Suprapubic skin (tissue), 3 donors: ENCODE measurements around the gene AHSA1.

Source experiments
- EP300 ChIP-seq: sonication (generic); formaldehyde crosslinking; IDR thresholded peaks from one replicate; pipeline ENCODE4 v1.6.1; 2017; ENCODE audit warnings: antibody characterized with exemption
- POLR2A ChIP-seq, 2 donors: fragments of 450-650 bp; IDR thresholded peaks; one replicate each; pipeline ENCODE4 v1.6.1; 2017; ENCODE audit warnings: antibody characterized with exemption in 2 of 2, mild to moderate bottlenecking in 2 of 2, moderate library complexity in 2 of 2
- TF ChIP-seq, protein P1 (sequence below), 2 donors: fragments of 200-600 bp in 1 of 2; fragments of 450-650 bp in 1 of 2; sonication (generic) in 1 of 2; IDR thresholded peaks; one replicate each; pipeline ENCODE4 v1.5.1; 2016 to 2019; ENCODE audit warnings: antibody characterized with exemption in 2 of 2, mild to moderate bottlenecking in 1 of 2, moderate library complexity in 1 of 2

GRCh38 chr14:77409131-77409533 is 48.8 kb upstream of the AHSA1 start:
- TF ChIP-seq, protein P1, sequence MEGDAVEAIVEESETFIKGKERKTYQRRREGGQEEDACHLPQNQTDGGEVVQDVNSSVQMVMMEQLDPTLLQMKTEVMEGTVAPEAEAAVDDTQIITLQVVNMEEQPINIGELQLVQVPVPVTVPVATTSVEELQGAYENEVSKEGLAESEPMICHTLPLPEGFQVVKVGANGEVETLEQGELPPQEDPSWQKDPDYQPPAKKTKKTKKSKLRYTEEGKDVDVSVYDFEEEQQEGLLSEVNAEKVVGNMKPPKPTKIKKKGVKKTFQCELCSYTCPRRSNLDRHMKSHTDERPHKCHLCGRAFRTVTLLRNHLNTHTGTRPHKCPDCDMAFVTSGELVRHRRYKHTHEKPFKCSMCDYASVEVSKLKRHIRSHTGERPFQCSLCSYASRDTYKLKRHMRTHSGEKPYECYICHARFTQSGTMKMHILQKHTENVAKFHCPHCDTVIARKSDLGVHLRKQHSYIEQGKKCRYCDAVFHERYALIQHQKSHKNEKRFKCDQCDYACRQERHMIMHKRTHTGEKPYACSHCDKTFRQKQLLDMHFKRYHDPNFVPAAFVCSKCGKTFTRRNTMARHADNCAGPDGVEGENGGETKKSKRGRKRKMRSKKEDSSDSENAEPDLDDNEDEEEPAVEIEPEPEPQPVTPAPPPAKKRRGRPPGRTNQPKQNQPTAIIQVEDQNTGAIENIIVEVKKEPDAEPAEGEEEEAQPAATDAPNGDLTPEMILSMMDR (IDR thresholded peaks at IDR 0.05), result no peak
- TF ChIP-seq EP300 (no peak), POLR2A (IDR thresholded peaks at IDR 0.05) (no peak)
